A549 (cell line): ENCODE results near the gene CLEC2D. TPM values are rescaled to one million over a fixed set of nuclear protein-coding genes. Genes with fewer than 3 reads are reported as not detected.

ENCODE experiments used
- ATAC-seq, 2 experiments: fragments of 200-7000 bp in 1 of 2; fragments of >200 bp in 1 of 2; cut with Nextera tagmentation in 1 of 2; cut with Tn5 transposase in 1 of 2; 3 replicates each; pipeline versions ENCODE4 v1.8.0 to v1.9.1; 2018 to 2020; ENCODE audit warnings: mild to moderate bottlenecking in 1 of 2, moderate library complexity in 1 of 2
- CTCF ChIA-PET: fragments of 300-600 bp; sonication (Branson Sonifier 250); formaldehyde crosslinking; extraction: SDS; loops from one replicate; lab custom pipeline; 2021; ENCODE audit warnings: antibody characterized with exemption, inconsistent platforms; lab: Yijun Ruan, JAX
- POLR2A ChIA-PET: fragments of 350-600 bp; formaldehyde crosslinking; extraction: SDS; loops from one replicate; lab custom pipeline; 2021; ENCODE audit warnings: antibody characterized with exemption, inconsistent platforms; lab: Yijun Ruan, JAX
- DNase-seq, 2 experiments: peaks; one replicate each; pipeline versions ENCODE4 v3.0.0 to v3.0.0-alpha.2; 2011 to 2016; ENCODE audit warnings: low read depth in 1 of 2, low spot score in 1 of 2
- FAIRE-seq: peaks from 2 replicates; lab custom pipeline; 2011; peaks lifted over from hg19 to GRCh38; lab: Jason Lieb, UNC
- H3K27ac ChIP-seq, 2 experiments: fragments of >200 bp; sonication (Bioruptor Twin); formaldehyde crosslinking; 3 replicates each; pipeline ENCODE4 v1.5.1; 2016 to 2017
- H3K4me1 ChIP-seq: fragments of >200 bp; sonication (Bioruptor Twin); formaldehyde crosslinking; 3 replicates; pipeline ENCODE4 v1.6.1; 2016
- H3K4me2 ChIP-seq: fragments of >200 bp; sonication (Bioruptor Twin); formaldehyde crosslinking; 3 replicates; pipeline ENCODE4 v1.6.1; 2016
- H3K4me3 ChIP-seq: fragments of >200 bp; sonication (Bioruptor Twin); formaldehyde crosslinking; 3 replicates; pipeline ENCODE4 v1.5.1; 2016
- H3K9me3 ChIP-seq: fragments of >200 bp; sonication (Bioruptor Twin); formaldehyde crosslinking; 3 replicates; pipeline ENCODE4 v1.6.1; 2016
- CBX8 ChIP-seq: fragments of 200-600 bp; sonication (generic); IDR thresholded peaks from 2 replicates; pipeline ENCODE4 v1.6.1; 2016
- CEBPB ChIP-seq, 2 experiments: fragments of >200 bp in 1 of 2; sonication (Bioruptor Twin) in 1 of 2; formaldehyde crosslinking in 1 of 2; IDR thresholded peaks; 2 replicates each; pipeline ENCODE4 v1.6.1; 2012 to 2016
- CHD4 ChIP-seq: fragments of 200-600 bp; sonication (generic); IDR thresholded peaks from 2 replicates; pipeline ENCODE4 v1.6.1; 2016; ENCODE audit warnings: antibody characterized with exemption, mild to moderate bottlenecking, borderline replicate concordance
- EP300 ChIP-seq, 2 experiments: fragments of >200 bp; sonication (Bioruptor Twin); formaldehyde crosslinking; IDR thresholded peaks; 2 replicates in 1 of 2; 3 replicates in 1 of 2; pipeline ENCODE4 v1.6.1; 2016 to 2017
- ESRRA ChIP-seq: fragments of 150-350 bp; IDR thresholded peaks from 2 replicates; pipeline ENCODE4 v1.6.1; 2014; ENCODE audit warnings: mild to moderate bottlenecking, low read length, borderline replicate concordance
- FOSL2 ChIP-seq, 2 experiments: fragments of 450-650 bp in 1 of 2; fragments of >200 bp in 1 of 2; sonication (Bioruptor Twin) in 1 of 2; formaldehyde crosslinking; IDR thresholded peaks; 2 replicates each; pipeline versions ENCODE4 v1.5.0 to v1.6.1; 2016 to 2020; ENCODE audit warnings: mild to moderate bottlenecking in 1 of 2, moderate library complexity in 1 of 2
- GATA3 ChIP-seq: IDR thresholded peaks from 2 replicates; pipeline ENCODE4 v1.6.1; 2012; ENCODE audit warnings: borderline replicate concordance
- HEYL ChIP-seq: fragments of 250-450 bp; sonication (Bioruptor Pico); IDR thresholded peaks from 2 replicates; pipeline ENCODE4 v1.8.0; 2021; ENCODE audit warnings: mild to moderate bottlenecking, moderate library complexity
- HOXB13 ChIP-seq: fragments of 250-450 bp; sonication (Bioruptor Pico); IDR thresholded peaks from 2 replicates; pipeline ENCODE4 v1.5.0; 2020; ENCODE audit warnings: low read depth, mild to moderate bottlenecking, moderate library complexity
- JUN ChIP-seq, 2 experiments: fragments of >200 bp; sonication (Bioruptor Twin); formaldehyde crosslinking; IDR thresholded peaks; 2 replicates in 1 of 2; 3 replicates in 1 of 2; pipeline ENCODE4 v1.6.1; 2016 to 2017
- JUNB ChIP-seq: fragments of >200 bp; sonication (Bioruptor Twin); formaldehyde crosslinking; IDR thresholded peaks from 2 replicates; pipeline ENCODE4 v1.6.1; 2016
- KDM1A ChIP-seq: fragments of 200-600 bp; sonication (generic); IDR thresholded peaks from 2 replicates; pipeline ENCODE4 v1.6.1; 2016; ENCODE audit warnings: low read depth, mild to moderate bottlenecking
- MAFK ChIP-seq: fragments of 450-650 bp; IDR thresholded peaks from 2 replicates; pipeline ENCODE4 v1.6.1; 2014; ENCODE audit not compliant: partially characterized antibody
- MYC ChIP-seq: IDR thresholded peaks from 2 replicates; pipeline ENCODE4 v1.6.1; 2012; ENCODE audit warnings: mild to moderate bottlenecking, inconsistent platforms, low read length, improper control_type of control experiment, borderline replicate concordance
- NR3C1 ChIP-seq: fragments of >200 bp; sonication (Bioruptor Twin); formaldehyde crosslinking; IDR thresholded peaks from 3 replicates; pipeline ENCODE4 v1.6.1; 2017
- POLR2A ChIP-seq: IDR thresholded peaks from 2 replicates; pipeline ENCODE4 v1.6.1; 2012; ENCODE audit warnings: mild to moderate bottlenecking, low read length
- RARB ChIP-seq: fragments of 250-450 bp; sonication (Bioruptor Pico); IDR thresholded peaks from 2 replicates; pipeline ENCODE4 v1.8.0; 2021; ENCODE audit warnings: mild to moderate bottlenecking, moderate library complexity
- RCOR1 ChIP-seq: fragments of 150-350 bp; IDR thresholded peaks from 2 replicates; pipeline ENCODE4 v1.6.1; 2014; ENCODE audit warnings: antibody characterized with exemption, low read length, low read depth
- RNF2 ChIP-seq: fragments of 200-600 bp; sonication (generic); IDR thresholded peaks from 2 replicates; pipeline ENCODE4 v1.6.1; 2016; ENCODE audit warnings: low read depth, mild to moderate bottlenecking, antibody characterized with exemption, moderate library complexity, borderline replicate concordance
- SMC3 ChIP-seq: fragments of >200 bp; sonication (Bioruptor Twin); formaldehyde crosslinking; IDR thresholded peaks from 3 replicates; pipeline ENCODE4 v1.6.1; 2018; ENCODE audit warnings: inconsistent platforms
- SREBF2 ChIP-seq: fragments of 450-650 bp; IDR thresholded peaks from 2 replicates; pipeline ENCODE4 v1.6.1; 2014; ENCODE audit warnings: mild to moderate bottlenecking, moderate library complexity
- ZSCAN20 ChIP-seq: fragments of 250-450 bp; sonication (Bioruptor Pico); IDR thresholded peaks from 2 replicates; pipeline ENCODE4 v1.8.0; 2022; ENCODE audit warnings: mild to moderate bottlenecking, moderate library complexity
- WGBS: methylation state at CpG from one replicate; pipeline ENCODE4 v1.1.6; 2017; ENCODE audit errors: missing lambda C conversion rate; 5-methylcytosine and 5-hydroxymethylcytosine counted together
- polyA plus RNA-seq, 4 experiments: library from polyadenylated mRNA; depleted of rRNA in 3 of 4; stranded (reverse); fragments of >200 nt; fragmentation: RNase III in 1 of 4; extraction: RNeasy Plus Mini Kit Qiagen cat#74134 plus additional on column Dnase treatment in 1 of 4; gene quantifications; 2 replicates in 3 of 4; 3 replicates in 1 of 4; pipeline ENCODE4 v1.2.3, GENCODE V29; 2011 to 2017
- TF ChIP-seq, protein P1 (sequence below): fragments of 450-650 bp; IDR thresholded peaks from 2 replicates; pipeline ENCODE4 v1.6.1; 2014; ENCODE audit warnings: antibody characterized with exemption
- TF ChIP-seq, protein P2 (sequence below): fragments of >200 bp; sonication (Bioruptor Twin); formaldehyde crosslinking; IDR thresholded peaks from 2 replicates; pipeline ENCODE4 v1.6.1; 2016
- TF ChIP-seq, protein P3 (sequence below): fragments of 150-350 bp; IDR thresholded peaks from 2 replicates; pipeline ENCODE4 v1.6.1; 2014; ENCODE audit warnings: low read depth, mild to moderate bottlenecking, low read length
- TF ChIP-seq, protein P4 (sequence below): IDR thresholded peaks from 2 replicates; pipeline ENCODE4 v1.6.1; 2012
- TF ChIP-seq, protein P5 (sequence below): IDR thresholded peaks from 2 replicates; pipeline ENCODE4 v1.6.1; 2012

Gene CLEC2D
- polyA plus RNA-seq, 2 of the 4 experiments (the other 2 are of a cell fraction): 1.1 to 4.0 TPM

DNA sequence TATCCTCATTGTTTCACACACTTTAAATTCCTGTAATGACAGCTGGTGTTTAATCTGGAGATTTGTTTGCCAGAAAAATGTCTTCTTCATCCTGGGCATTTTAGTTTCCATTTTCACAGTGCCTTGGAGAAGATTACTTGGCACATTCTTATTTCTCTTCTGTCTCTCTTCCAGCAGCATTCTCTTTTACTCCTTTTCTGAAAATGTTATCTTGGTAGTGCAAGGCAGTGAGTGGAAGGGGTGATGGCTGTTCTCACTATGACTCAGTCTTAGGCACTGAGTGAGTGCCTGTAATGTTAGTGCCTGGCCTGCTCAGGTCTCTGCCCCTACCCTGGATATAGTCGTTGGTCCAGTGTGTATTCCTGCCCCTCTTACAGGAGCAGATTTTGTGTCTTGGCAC, 50.3 kb downstream of the CLEC2D start:
- DNase-seq (no peak), FAIRE-seq (no peak), ATAC-seq (no peak)
- Histone ChIP-seq H3K4me3 (no peak overlapping the region), H3K9me3 (no peaks in the 10 kb centered on the region), H3K27ac (peak overlapping the region; percentile 19 to 57; a peak in 5 of 6 replicates), H3K4me2 (no peak overlapping the region), H3K4me1 (peaks cover 35% of the 10 kb centered on the region)
- 93% methylated on average over 1 of the region's 1 CpG for WGBS
- POLR2A ChIA-PET: no interaction called here
- CTCF ChIA-PET: no interaction called here
- TF ChIP-seq HEYL (no peak), SMC3 (no peak), RCOR1 (no peak), POLR2A (no peak), FOSL2 (IDR thresholded peaks at IDR 0.05) (no peak), FOSL2 (CRISPR knock-in tag; IDR thresholded peaks at IDR 0.05) (no peak), KDM1A (no peak)

DNA sequence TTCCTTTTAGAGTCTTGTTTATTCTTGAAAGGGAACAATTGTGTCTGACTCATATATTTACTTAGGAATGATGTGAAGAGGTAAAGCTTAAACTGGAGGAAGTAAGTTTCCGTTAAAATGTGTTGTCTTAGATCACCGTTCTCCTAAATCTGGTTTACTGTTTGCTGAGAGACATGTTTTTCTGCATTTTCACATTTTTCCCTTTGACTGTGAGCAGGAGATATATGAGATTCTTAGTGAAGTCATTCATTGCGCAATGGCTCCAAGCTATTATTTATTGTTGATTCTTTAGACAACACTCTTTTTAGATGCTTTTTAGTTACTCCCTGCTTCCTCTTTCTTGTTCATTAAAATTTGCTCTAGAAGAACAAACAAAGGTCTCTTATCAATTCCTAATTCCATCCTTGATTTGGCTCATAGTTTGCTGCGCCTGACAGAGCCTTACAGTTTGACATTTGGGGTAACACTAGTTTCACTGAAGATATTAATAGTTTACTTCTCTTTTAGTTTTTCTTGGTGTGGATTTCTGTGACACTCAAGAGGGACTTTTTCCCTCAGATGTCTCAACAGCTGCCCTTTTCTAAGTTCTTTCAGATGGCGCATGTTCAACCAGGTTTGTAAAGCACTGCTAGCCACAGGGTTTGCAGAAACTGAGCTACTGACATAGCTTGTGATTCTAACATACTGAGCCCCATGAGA, 52.0 kb downstream of the CLEC2D start:
- TF ChIP-seq FOSL2 (IDR thresholded peaks at IDR 0.05): peak; percentile 46; the same call in 1 of the 2 replicates
- TF ChIP-seq FOSL2 (CRISPR knock-in tag; IDR thresholded peaks at IDR 0.05): peak; percentile 85
- peak; percentile 72 for TF ChIP-seq JUNB
- TF ChIP-seq, protein P1, sequence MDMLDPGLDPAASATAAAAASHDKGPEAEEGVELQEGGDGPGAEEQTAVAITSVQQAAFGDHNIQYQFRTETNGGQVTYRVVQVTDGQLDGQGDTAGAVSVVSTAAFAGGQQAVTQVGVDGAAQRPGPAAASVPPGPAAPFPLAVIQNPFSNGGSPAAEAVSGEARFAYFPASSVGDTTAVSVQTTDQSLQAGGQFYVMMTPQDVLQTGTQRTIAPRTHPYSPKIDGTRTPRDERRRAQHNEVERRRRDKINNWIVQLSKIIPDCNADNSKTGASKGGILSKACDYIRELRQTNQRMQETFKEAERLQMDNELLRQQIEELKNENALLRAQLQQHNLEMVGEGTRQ: no peak
- no peak for TF ChIP-seq MAFK
- no peak for TF ChIP-seq KDM1A
- TF ChIP-seq, protein P2, sequence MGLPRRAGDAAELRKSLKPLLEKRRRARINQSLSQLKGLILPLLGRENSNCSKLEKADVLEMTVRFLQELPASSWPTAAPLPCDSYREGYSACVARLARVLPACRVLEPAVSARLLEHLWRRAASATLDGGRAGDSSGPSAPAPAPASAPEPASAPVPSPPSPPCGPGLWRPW: 0 out of 2 replicates have a peak, but pooled peaks have one; percentile 24
- peak; percentile 56; the same call in 1 of the 2 replicates for TF ChIP-seq GATA3
- no peak for TF ChIP-seq HOXB13 (CRISPR knock-in tag)
- no peak for TF ChIP-seq NR3C1
- TF ChIP-seq RARB (CRISPR knock-in tag): no peak
- TF ChIP-seq HEYL: no peak
- peak; percentile 96 to 99 for TF ChIP-seq CEBPB (IDR thresholded peaks at IDR 0.05)
- TF ChIP-seq, protein P3, sequence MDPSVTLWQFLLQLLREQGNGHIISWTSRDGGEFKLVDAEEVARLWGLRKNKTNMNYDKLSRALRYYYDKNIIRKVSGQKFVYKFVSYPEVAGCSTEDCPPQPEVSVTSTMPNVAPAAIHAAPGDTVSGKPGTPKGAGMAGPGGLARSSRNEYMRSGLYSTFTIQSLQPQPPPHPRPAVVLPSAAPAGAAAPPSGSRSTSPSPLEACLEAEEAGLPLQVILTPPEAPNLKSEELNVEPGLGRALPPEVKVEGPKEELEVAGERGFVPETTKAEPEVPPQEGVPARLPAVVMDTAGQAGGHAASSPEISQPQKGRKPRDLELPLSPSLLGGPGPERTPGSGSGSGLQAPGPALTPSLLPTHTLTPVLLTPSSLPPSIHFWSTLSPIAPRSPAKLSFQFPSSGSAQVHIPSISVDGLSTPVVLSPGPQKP: no peak
- TF ChIP-seq, protein P4, sequence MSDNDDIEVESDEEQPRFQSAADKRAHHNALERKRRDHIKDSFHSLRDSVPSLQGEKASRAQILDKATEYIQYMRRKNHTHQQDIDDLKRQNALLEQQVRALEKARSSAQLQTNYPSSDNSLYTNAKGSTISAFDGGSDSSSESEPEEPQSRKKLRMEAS: 0 out of 2 replicates have a peak, but pooled peaks have one; percentile 19
- TF ChIP-seq ZSCAN20 (CRISPR knock-in tag): no peak
- no peak for TF ChIP-seq SREBF2
- peak in 1 of 2 experiments; percentile 65; a peak in 2 of 5 replicates for TF ChIP-seq JUN (IDR thresholded peaks at IDR 0.05)
- TF ChIP-seq ESRRA: no peak
- peak; percentile 32 to 40; a peak in 2 of 5 replicates for TF ChIP-seq EP300 (IDR thresholded peaks at IDR 0.05)
- ATAC-seq: peak; percentile 89 to 92
- POLR2A ChIA-PET: no interaction called here
- DNase-seq: peak; percentile 71 to 90
- no peaks in the 10 kb centered on the region for H3K9me3 ChIP-seq
- H3K4me3 ChIP-seq: peak overlapping the region; percentile 19; the same call in 1 of the 3 replicates
- FAIRE-seq: peak; percentile 95
- H3K27ac ChIP-seq: peak overlapping the region; percentile 74 to 80
- H3K4me2 ChIP-seq: peak overlapping the region; percentile 85
- WGBS: 16% methylated on average over 5 of the region's 5 CpGs
- H3K4me1 ChIP-seq: peaks cover 35% of the 10 kb centered on the region
- CTCF ChIA-PET: interaction anchor here (1.1 to 1.9 kb wide), 3 partner anchors 13 to 145 kb away, joined by 3 to 7 read pairs (median 6); no protein-coding TSS in a partner anchor

DNA sequence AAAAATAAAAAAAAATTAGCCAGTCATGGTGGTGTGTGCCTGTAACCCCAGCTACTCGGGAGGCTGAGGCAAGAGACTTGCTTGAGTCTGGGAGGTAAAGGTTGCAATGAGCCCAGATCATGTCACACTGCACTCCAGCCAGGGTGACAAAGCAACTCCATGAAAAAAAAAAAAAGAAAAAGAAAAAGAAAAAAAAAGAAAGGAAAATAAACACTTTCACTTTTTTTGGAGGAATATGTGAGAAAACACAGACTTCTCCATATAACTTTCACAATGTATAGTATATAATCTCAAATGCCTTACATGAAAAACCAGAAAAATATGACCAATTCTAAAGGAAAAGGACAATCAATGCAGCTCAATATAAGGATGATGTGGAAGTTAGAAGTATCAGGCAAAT, 54.5 kb downstream of the CLEC2D start:
- 95% methylated on average over 1 of the region's 1 CpG for WGBS
- H3K4me3 ChIP-seq: no peak overlapping the region
- CTCF ChIA-PET: interaction anchor here (2.2 kb wide), 1 partner anchor 16 kb away, joined by 7 read pairs; no protein-coding TSS in a partner anchor
- DNase-seq (no peak), FAIRE-seq (no peak), ATAC-seq (no peak)
- TF ChIP-seq SMC3 (no peak), CBX8 (no peak), MYC (no peak), RNF2 (no peak), CHD4 (no peak)
- TF ChIP-seq, protein P5, sequence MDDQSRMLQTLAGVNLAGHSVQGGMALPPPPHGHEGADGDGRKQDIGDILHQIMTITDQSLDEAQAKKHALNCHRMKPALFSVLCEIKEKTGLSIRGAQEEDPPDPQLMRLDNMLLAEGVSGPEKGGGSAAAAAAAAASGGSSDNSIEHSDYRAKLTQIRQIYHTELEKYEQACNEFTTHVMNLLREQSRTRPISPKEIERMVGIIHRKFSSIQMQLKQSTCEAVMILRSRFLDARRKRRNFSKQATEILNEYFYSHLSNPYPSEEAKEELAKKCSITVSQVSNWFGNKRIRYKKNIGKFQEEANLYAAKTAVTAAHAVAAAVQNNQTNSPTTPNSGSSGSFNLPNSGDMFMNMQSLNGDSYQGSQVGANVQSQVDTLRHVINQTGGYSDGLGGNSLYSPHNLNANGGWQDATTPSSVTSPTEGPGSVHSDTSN: no peak
- peaks cover 35% of the 10 kb centered on the region for H3K4me1 ChIP-seq
- no peaks in the 10 kb centered on the region for H3K9me3 ChIP-seq
- no peak overlapping the region for H3K27ac ChIP-seq
- POLR2A ChIA-PET: no interaction called here
- no peak overlapping the region for H3K4me2 ChIP-seq
